GM21381 (cell line): Measurements from ENCODE around the gene STK32C.
"Not testable (repeated sequence)": the region's sequence is repeated elsewhere in the genome, so short reads cannot be mapped to it uniquely, and the experiment has no call there.

Experiments
- ATAC-seq: cut with Tn5 transposase; IDR thresholded peaks from one replicate; pipeline ENCODE4 v1.9.1; 2021; ENCODE audit warnings: mild to moderate bottlenecking, moderate library complexity; ENCODE audit not compliant: unreplicated experiment

The STK32C gene

DNA sequence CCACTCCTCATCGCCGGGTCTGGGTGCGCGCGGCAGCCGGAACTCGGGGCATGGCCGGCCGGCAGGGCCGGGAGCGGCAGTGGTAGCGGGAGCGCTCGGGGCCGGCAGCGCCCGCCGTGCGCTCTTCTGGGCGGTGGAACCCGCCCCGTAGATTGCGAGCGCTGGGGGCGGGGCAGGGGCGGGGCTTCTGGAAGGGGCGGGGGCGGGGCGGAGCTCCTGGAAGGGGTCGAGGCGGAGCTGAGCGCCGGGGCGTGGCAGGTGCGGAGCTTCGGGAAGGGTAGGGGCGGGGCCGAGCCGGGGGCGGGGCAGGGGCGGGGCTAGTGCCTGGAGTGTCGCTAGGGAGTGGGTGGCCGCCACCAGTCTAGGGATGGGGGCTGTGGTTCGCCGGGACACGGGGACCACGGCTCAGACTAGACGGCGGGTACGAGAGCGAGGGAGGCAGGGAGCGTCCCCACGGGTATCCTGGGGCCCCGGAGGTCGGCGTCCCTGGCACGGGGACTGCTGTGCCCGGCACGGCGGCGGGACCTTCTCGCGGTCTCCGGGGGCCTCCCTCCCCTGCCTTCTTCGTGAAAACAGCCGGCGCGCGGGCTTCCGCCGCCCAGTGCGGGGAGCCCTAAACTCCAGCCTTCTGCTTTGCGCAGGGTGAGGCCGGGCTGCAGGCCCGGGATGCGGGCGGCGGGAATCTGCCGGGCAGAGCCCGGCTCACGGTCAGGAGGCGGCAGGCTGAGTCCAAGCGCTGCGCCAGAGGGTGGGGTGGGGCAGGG lies at the start of gene STK32C:
Gene STK32C (minus strand): TSS at position 128 of the 764 bp plus-strand sequence. CDS start 117 bp downstream, at position 11.
- peak; percentile 69 for ATAC-seq

DNA sequence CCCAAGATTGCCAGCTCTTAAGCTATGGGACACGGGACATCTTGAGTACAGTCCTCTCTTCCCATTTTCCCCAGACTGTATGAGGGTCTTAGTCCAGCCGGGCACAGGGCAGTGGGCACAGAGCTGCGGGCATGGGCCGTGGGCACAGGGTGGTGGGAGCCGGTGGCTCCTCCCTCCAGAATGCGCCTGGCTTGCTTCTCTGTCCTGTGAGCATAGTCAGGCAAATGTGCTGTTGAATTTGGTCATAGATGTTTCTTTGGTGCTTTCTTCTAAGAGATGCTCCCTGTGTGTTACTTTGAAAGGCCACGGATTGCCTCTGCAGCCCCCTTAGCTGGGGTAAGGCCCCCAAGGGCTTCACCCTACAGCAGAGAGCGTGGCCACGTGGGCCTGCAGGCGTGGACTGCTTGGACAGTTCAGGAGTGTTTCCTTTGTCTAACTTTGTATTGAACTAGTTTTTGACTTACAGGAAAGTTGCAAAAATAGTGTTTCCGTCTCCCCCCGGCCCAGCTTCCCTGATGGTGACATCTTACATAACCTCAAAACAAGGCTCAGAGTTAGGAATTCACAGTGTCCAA lies 49.0 kb upstream of the STK32C start:
- ATAC-seq: no peak

GRCh38 chr10:132355754-132356153 lies 48.0 kb upstream of the STK32C start:
- ATAC-seq: no peak

DNA sequence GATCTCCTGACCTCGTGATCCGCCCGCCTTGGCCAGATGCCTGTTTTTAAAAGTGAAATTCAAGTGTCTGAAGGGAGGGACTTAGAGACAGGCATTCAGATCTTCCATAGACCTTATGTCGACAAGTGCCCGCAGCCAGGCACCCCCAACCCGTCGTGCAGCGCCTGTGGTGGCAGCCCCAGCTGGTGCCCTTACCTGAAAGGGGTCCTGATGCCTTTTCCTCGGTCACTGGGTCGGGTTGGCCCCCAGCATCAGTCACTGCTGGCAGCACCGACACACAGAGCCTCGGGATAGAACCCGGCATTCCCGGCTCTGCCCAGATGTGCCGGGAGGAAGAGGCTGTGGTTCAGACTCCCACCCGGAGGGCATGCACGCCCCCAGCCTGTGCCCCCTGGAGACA lies 47.5 kb upstream of the STK32C start:
- no peak for ATAC-seq

DNA sequence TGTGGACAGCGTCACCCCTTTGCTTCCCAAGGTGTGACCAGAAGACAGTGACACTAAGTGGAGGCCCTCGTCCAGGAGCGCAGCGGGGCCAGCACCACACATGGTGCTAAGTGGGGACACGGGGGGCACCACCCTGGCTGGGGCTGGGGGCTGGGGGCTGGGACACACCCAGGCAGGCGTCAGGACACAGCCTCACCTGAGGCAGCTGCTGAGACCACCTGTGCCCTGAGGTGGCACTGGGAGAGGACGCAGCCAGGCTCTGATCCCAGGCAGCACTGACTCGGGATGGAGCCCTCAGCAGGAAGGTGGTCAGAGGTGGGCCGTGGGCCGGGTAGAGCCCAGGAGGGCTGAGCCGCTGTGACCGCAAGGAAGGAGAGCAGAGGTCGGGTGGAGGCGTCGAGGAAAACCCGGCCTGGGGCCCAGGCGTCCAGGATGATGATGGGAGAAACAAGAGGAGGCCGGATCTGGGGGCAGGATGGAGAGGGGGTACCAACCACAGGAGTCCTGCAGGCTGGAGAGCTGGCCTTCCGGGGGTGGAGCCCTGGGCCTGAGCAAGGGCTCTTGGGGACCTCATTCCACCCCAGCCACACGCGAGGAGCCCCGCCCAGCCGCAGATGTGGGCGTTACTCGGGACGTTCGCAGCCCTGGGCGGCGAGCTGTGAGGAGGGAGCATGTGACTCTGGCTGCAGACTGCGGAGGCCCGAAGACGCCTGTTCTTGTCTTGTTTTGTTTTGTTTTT lies 46.8 kb upstream of the STK32C start:
- ATAC-seq: no peak

GRCh38 chr10:132353456-132354355 lies 46.0 kb upstream of the STK32C start:
- ATAC-seq: no peak

- ATAC-seq: not testable (repeated sequence)
Measured at GRCh38 chr10:132352462-132353308, 44.9 kb upstream of the STK32C start.

GRCh38 chr10:132351611-132352010 lies 43.9 kb upstream of the STK32C start:
- no peak for ATAC-seq

DNA sequence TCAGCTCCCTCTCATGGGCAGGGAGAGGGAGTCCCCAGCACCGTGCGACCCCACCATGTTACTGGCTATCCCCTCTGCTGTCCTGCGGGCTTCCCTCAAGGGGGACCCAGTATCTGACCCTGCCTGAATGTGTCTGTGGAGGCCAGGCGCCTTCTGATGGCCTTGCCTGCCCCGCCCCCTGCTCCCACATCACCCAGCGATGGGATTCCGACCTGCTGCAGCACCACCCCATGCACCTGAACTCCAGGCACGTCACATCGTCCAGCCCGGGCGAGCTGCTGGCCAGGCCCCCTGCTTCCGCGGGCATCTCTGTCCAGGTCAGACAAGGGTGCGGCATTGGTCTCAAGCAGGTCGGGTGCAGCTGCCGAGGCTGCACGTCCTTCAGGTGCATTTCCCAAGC lies 43.2 kb upstream of the STK32C start:
- no peak for ATAC-seq

DNA sequence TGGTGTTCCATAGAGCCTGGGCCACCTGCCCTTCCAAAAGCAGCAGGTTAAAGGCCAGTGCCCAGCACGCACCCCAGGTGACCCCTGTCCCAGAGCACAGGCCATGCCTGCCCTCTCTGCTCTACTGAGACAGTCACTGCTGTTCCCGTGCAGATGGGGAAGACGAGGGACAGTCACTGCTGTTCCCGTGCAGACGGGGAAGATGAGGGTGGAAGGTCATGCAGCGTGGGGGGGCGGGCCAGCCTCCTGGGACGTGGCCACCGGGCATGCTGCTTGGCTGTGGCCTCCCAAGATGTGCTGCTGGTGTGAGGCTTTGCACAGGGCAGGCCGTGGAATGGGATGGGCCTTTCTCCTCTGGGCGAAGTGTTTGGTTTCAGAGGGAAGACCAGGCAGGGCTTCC lies 42.6 kb upstream of the STK32C start:
- no peak for ATAC-seq

- no peak for ATAC-seq
Measured at GRCh38 chr10:132349766-132350165, 42.0 kb upstream of the STK32C start.

DNA sequence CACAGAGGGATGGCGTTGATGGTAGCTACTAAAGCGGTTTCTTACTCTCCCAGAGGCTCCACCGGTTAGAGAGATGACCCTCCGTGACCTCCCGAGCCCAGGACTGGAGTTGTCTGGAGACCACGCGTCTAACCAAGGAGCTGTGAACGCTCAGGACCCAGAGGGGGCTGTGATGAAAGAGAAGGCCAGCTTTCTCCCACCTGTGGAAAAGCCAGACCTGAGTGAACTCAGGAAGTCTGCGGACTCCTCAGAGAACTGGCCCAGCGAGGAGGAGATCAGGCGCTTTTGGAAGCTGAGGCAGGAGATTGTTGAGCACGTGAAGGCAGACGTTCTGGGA lies 40.1 kb upstream of the STK32C start:
- no peak for ATAC-seq

- no peak for ATAC-seq
Measured at GRCh38 chr10:132347211-132347930, 39.6 kb upstream of the STK32C start.

GRCh38 chr10:132346806-132347205 lies 39.1 kb upstream of the STK32C start:
- ATAC-seq: no peak

GRCh38 chr10:132345345-132345744 lies 37.6 kb upstream of the STK32C start:
- no peak for ATAC-seq

- ATAC-seq: no peak
Measured at GRCh38 chr10:132344386-132344785, 36.6 kb upstream of the STK32C start.

DNA sequence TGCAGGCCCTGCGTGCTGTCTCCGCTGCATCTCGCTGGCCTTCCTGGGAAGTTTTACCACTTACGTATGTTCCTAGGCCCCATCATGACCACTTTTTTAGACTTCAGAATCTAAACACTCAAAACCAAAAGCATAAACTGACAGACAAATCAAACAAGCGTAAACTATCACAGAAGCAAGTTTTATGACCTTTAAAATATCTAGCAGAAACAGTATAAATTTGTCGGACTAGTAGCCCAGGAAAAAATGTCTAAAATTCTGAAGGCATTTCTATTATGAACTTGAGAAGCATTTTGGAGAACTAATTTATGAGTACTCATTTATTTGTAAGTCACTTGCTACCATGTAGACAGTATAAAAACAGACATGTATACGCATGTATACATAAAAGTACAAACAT lies 34.8 kb upstream of the STK32C start:
- ATAC-seq: no peak

GRCh38 chr10:132341781-132342180 lies 34.0 kb upstream of the STK32C start:
- no peak for ATAC-seq

GRCh38 chr10:132341017-132341416 lies 33.3 kb upstream of the STK32C start:
- ATAC-seq: no peak

DNA sequence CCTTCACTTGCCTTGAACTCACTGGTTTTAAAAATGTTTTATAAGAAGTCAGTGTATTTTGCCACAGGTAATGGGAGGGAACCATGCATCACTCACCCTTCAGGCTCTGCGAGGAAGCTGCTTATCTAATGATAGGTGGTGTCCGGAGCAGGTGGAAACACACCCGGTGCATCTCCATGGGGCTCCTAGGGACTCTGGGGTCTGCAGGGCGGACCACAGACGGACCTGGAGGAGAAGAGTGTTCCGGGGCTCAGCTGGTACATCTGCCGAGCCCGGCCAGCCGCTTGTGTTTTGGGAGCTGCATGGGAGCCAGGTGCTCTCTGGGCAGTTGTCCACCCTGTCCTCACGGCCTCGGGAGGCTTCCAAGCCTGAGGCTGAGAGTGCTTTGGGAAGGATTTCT lies 31.5 kb upstream of the STK32C start:
- no peak for ATAC-seq
